Right lobe of liver (tissue), 4 donors: ENCODE measurements around the gene KLB.

Experiments
- POLR2A ChIP-seq: fragments of 450-650 bp; IDR thresholded peaks from one replicate; pipeline ENCODE4 v1.6.1; 2017; ENCODE audit warnings: antibody characterized with exemption, mild to moderate bottlenecking
- TF ChIP-seq, protein P1 (sequence below), 4 donors: fragments of 200-600 bp in 3 of 4; fragments of 450-650 bp in 1 of 4; IDR thresholded peaks; one replicate each; pipeline versions ENCODE4 v1.5.1 to v1.8.0; 2016 to 2022; ENCODE audit warnings: antibody characterized with exemption in 4 of 4, mild to moderate bottlenecking in 2 of 4
- donor health status: DM: no; HTN: no; CAD: no.
- donor health status: DM: no; HTN: no; CAD: no.
- donor health status: DM: no; HTN: yes; CAD: no.

DNA sequence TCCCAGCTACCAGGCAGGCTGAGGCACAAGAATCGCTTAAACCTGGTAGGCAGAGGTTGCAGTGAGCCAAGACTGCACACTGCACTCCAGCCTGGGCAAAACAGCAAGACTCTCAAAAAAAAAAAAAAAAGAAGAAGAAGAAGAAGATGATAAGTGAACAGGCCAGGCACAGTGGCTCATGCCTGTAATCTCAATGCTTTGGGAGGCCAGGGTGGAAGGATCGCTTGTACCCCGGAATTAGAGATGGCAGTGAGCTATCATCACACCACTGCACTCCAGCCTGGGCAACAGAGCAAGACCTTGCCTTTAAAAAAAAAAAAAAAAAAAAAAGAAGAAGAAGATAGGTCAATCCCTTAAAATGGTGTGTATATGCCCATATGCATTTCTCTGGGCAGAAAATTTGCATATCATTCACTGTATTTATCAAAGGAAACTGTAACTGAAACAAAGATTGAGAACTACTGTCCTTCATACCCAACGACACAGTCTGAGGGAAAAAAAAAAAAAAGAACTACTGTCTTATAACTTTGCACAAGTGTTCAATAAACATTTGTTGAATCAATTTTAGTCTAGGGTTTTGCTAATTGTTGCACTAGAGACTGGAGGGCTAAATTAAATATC lies 42.8 kb upstream of the KLB start:
- TF ChIP-seq, protein P1, sequence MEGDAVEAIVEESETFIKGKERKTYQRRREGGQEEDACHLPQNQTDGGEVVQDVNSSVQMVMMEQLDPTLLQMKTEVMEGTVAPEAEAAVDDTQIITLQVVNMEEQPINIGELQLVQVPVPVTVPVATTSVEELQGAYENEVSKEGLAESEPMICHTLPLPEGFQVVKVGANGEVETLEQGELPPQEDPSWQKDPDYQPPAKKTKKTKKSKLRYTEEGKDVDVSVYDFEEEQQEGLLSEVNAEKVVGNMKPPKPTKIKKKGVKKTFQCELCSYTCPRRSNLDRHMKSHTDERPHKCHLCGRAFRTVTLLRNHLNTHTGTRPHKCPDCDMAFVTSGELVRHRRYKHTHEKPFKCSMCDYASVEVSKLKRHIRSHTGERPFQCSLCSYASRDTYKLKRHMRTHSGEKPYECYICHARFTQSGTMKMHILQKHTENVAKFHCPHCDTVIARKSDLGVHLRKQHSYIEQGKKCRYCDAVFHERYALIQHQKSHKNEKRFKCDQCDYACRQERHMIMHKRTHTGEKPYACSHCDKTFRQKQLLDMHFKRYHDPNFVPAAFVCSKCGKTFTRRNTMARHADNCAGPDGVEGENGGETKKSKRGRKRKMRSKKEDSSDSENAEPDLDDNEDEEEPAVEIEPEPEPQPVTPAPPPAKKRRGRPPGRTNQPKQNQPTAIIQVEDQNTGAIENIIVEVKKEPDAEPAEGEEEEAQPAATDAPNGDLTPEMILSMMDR (IDR thresholded peaks at IDR 0.05) = no peak
- no peak for TF ChIP-seq POLR2A
